PC-9 (cell line): ENCODE results near the gene PCSK9. TPM values are rescaled to one million over a fixed set of nuclear protein-coding genes. Genes with fewer than 3 reads are reported as not detected.

Source experiments
- BruUV-seq: library from RNA; stranded (reverse); fragments of 400-500 nt; replicated peaks from 2 replicates; lab custom pipeline; 2021; lab: Mats Ljungman, UMichigan
- CTCF ChIA-PET: fragments of 300-600 bp; sonication (Branson Sonifier 250); formaldehyde crosslinking; loops from one replicate; lab custom pipeline; 2022; ENCODE audit warnings: antibody characterized with exemption; lab: Charles Lee
- POLR2A ChIA-PET: fragments of 300-600 bp; sonication (Branson Sonifier 250); formaldehyde crosslinking; loops from one replicate; lab custom pipeline; 2022; ENCODE audit warnings: antibody characterized with exemption; ENCODE audit not compliant: unreplicated experiment; lab: Charles Lee
- DNase-seq, 2 experiments: peaks; one replicate each; pipeline versions ENCODE4 v3.0.0 to v3.0.0-alpha.2; 2015 to 2022; ENCODE audit warnings: mixed read lengths in 1 of 2
- H2AFZ ChIP-seq: fragments of 200-600 bp; sonication (generic); 2 replicates; pipeline ENCODE4 v1.8.1; 2017; ENCODE audit warnings: antibody characterized with exemption
- H3F3A ChIP-seq: fragments of 200-600 bp; sonication (generic); 2 replicates; pipeline ENCODE4 v1.8.1; 2017; ENCODE audit warnings: antibody characterized with exemption, mild to moderate bottlenecking, low read depth; ENCODE audit not compliant: insufficient read depth
- H3K27ac ChIP-seq: fragments of 200-600 bp; sonication (generic); 2 replicates; pipeline ENCODE4 v1.6.1; 2016; ENCODE audit warnings: mixed run types
- H3K27me3 ChIP-seq: fragments of 200-600 bp; sonication (generic); 2 replicates; pipeline ENCODE4 v1.6.1; 2016; ENCODE audit warnings: low read depth, mixed run types; ENCODE audit not compliant: insufficient read depth
- H3K36me3 ChIP-seq: fragments of 200-600 bp; sonication (generic); 2 replicates; pipeline ENCODE4 v1.6.1; 2016; ENCODE audit warnings: low read depth, mixed run types
- H3K4me1 ChIP-seq: fragments of 200-600 bp; sonication (generic); replicated peaks from 2 replicates; pipeline ENCODE4 v1.6.1; 2016; ENCODE audit warnings: mixed run types; ENCODE audit not compliant: insufficient read depth
- H3K4me2 ChIP-seq: fragments of 200-600 bp; sonication (generic); 2 replicates; pipeline ENCODE4 v1.6.1; 2017; ENCODE audit warnings: mixed run types
- H3K4me3 ChIP-seq: fragments of 200-600 bp; sonication (generic); 2 replicates; pipeline ENCODE4 v1.6.1; 2016; ENCODE audit warnings: mixed run types
- H3K79me2 ChIP-seq: fragments of 200-600 bp; sonication (generic); 2 replicates; pipeline ENCODE4 v1.6.1; 2017; ENCODE audit warnings: low read depth, mixed run types
- H3K9me2 ChIP-seq: fragments of 200-600 bp; sonication (generic); 2 replicates; pipeline ENCODE4 v1.8.1; 2017; ENCODE audit warnings: mild to moderate bottlenecking; ENCODE audit not compliant: insufficient read depth
- H3K9me3 ChIP-seq: fragments of 200-600 bp; sonication (generic); 2 replicates; pipeline ENCODE4 v1.8.1; 2016; ENCODE audit warnings: low read depth; ENCODE audit not compliant: insufficient read depth
- H4K20me1 ChIP-seq: fragments of 200-600 bp; sonication (generic); 2 replicates; pipeline ENCODE4 v1.8.1; 2017; ENCODE audit not compliant: insufficient read depth
- EZH2 ChIP-seq: fragments of 200-600 bp; sonication (generic); IDR thresholded peaks from 2 replicates; pipeline ENCODE4 v1.8.0; 2017; ENCODE audit warnings: antibody characterized with exemption, low read depth
- intact Hi-C: fragments of 100-400 bp; cut with micrococcal nuclease; formaldehyde crosslinking; loops from one replicate; pipeline ENCODE4 v1.10.0; 2022; ENCODE audit not compliant: unreplicated experiment
- total RNA-seq: library from RNA; stranded (reverse); gene quantifications from 2 replicates; pipeline ENCODE4 v1.2.3, GENCODE V29; 2021
- TF ChIP-seq, protein P1 (sequence below): fragments of 200-600 bp; sonication (generic); conservative IDR thresholded peaks from 2 replicates; pipeline ENCODE4 v1.6.1; 2017; ENCODE audit warnings: mixed run types, antibody characterized with exemption, mild to moderate bottlenecking, moderate library complexity

The PCSK9 gene
- total RNA-seq, 1 experiment from 2014 or later, result 133 TPM

GRCh38 chr1:55065648-55066047 is 26.3 kb downstream of the PCSK9 start:
- no peaks in the 10 kb centered on the region for H3K9me3 ChIP-seq
- POLR2A ChIA-PET, result interaction anchor here (0.6 kb wide), 1 partner anchor 1593 kb away, joined by 8 read pairs; no protein-coding TSS in a partner anchor
- intact Hi-C loops, result no loop called here
- no TSS peak for BruUV-seq
- H3F3A ChIP-seq, result peaks cover 14% of the 10 kb centered on the region; the same call in 1 of the 2 replicates
- CTCF ChIA-PET, result no interaction called here
- no peak overlapping the region for H3K4me2 ChIP-seq
- DNase-seq, result no peak
- no peak overlapping the region for H3K27ac ChIP-seq
- 0 out of 2 replicates have a peak, but pooled peaks cover 6% of the 10 kb centered on the region for H4K20me1 ChIP-seq
- H3K9me2 ChIP-seq, result no peaks in the 10 kb centered on the region
- H3K4me3 ChIP-seq, result no peak overlapping the region
- H3K27me3 ChIP-seq, result no peaks in the 10 kb centered on the region
- peaks cover 31% of the 10 kb centered on the region for H3K36me3 ChIP-seq
- no peaks in the 10 kb centered on the region; the same call in 1 of the 2 replicates for H3K4me1 ChIP-seq
- no peaks in the 10 kb centered on the region for H3K79me2 ChIP-seq
- no peak overlapping the region for H2AFZ ChIP-seq
- TF ChIP-seq EZH2, result no peak
- TF ChIP-seq, protein P1, sequence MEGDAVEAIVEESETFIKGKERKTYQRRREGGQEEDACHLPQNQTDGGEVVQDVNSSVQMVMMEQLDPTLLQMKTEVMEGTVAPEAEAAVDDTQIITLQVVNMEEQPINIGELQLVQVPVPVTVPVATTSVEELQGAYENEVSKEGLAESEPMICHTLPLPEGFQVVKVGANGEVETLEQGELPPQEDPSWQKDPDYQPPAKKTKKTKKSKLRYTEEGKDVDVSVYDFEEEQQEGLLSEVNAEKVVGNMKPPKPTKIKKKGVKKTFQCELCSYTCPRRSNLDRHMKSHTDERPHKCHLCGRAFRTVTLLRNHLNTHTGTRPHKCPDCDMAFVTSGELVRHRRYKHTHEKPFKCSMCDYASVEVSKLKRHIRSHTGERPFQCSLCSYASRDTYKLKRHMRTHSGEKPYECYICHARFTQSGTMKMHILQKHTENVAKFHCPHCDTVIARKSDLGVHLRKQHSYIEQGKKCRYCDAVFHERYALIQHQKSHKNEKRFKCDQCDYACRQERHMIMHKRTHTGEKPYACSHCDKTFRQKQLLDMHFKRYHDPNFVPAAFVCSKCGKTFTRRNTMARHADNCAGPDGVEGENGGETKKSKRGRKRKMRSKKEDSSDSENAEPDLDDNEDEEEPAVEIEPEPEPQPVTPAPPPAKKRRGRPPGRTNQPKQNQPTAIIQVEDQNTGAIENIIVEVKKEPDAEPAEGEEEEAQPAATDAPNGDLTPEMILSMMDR, result no peak

DNA sequence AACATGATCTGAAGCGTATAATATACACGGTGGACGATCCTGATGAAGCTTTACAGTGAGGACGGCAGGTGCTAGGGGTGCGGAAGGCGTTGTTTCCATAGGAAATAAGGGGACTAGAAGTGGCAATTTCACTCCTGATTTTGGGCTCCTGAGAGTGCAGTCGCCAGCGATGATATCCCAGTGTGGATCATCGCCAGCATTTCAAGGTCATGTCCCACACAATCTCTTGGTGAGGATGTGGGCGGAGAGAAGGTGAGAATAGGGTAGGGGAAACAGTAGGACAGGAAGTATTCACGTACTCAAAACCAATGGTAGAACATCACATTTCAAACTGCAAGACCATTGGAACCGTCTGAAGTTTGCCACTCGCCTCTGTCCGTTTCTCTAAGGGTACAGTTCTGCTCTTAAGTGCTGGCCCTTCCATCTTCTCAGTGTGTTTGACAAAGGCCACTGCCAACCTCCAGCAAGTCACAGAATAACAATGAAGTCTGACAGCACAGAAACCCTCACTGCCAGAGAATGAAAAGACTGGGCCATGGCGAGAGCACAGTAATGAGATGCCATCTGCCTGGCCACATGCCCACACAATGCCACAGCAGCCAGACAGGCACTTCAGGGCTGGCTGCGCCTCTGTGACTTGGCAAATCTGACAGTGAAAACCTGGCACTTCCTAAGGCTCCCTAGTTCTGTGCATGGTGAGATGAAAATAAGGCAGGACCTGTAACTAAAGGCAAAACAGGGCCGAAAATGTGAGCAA is 27.9 kb downstream of the PCSK9 start:
- H4K20me1 ChIP-seq, result 0 out of 2 replicates have a peak, but pooled peaks cover 10% of the 10 kb centered on the region
- TF ChIP-seq, protein P1, result no peak
- no peak for TF ChIP-seq EZH2
- H3K4me1 ChIP-seq, result no peaks in the 10 kb centered on the region; the same call in 1 of the 2 replicates
- H3K27ac ChIP-seq, result no peak overlapping the region
- CTCF ChIA-PET, result no interaction called here
- H3K9me2 ChIP-seq, result no peaks in the 10 kb centered on the region
- no TSS peak for BruUV-seq
- no peaks in the 10 kb centered on the region for H3K9me3 ChIP-seq
- POLR2A ChIA-PET, result no interaction called here
- intact Hi-C loops, result no loop called here
- no peak for DNase-seq
- H3K4me2 ChIP-seq, result no peak overlapping the region
- H3K4me3 ChIP-seq, result no peak overlapping the region
- no peak overlapping the region for H2AFZ ChIP-seq
- H3K36me3 ChIP-seq, result peaks cover 36% of the 10 kb centered on the region
- no peaks in the 10 kb centered on the region for H3K79me2 ChIP-seq
- no peaks in the 10 kb centered on the region for H3K27me3 ChIP-seq
- H3F3A ChIP-seq, result peaks cover 14% of the 10 kb centered on the region; the same call in 1 of the 2 replicates

DNA sequence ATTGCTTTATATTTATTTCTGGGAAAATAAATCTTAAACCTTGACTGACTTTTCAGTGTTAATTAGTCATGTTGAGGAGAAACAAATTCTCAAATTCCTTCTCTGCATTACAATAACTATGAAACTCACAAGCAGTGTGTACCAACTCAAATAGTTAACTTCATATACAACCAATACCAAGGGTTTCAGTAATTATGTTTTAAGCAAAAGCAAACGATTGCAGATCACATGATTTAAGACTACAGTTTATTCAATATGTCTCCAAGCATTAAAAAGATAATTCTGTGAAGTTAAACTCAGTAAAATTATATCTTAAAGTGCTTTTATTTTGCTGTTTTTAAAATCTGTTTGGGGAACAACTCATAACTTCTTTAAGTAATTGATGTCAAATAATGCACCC is 28.6 kb downstream of the PCSK9 start:
- no peak overlapping the region for H2AFZ ChIP-seq
- intact Hi-C loops, result no loop called here
- H3K4me1 ChIP-seq, result no peaks in the 10 kb centered on the region; the same call in 1 of the 2 replicates
- no peak overlapping the region for H3K4me2 ChIP-seq
- 0 out of 2 replicates have a peak, but pooled peaks cover 10% of the 10 kb centered on the region for H4K20me1 ChIP-seq
- no peak overlapping the region for H3K27ac ChIP-seq
- H3K36me3 ChIP-seq, result peaks cover 41% of the 10 kb centered on the region
- POLR2A ChIA-PET, result no interaction called here
- TF ChIP-seq, protein P1, result no peak
- no peak for TF ChIP-seq EZH2
- no peak overlapping the region for H3K4me3 ChIP-seq
- no peaks in the 10 kb centered on the region for H3K9me3 ChIP-seq
- CTCF ChIA-PET, result no interaction called here
- H3F3A ChIP-seq, result peaks cover 18% of the 10 kb centered on the region; the same call in 1 of the 2 replicates
- no TSS peak for BruUV-seq
- no peaks in the 10 kb centered on the region for H3K27me3 ChIP-seq
- no peaks in the 10 kb centered on the region for H3K79me2 ChIP-seq
- no peak for DNase-seq
- no peaks in the 10 kb centered on the region for H3K9me2 ChIP-seq
